Sciatic nerve (tissue), 2 donors: ENCODE measurements around the gene CHST10. TPM values are rescaled to one million over a fixed set of nuclear protein-coding genes. Genes with fewer than 3 reads are reported as not detected.
"Not testable (repeated sequence)": the region's sequence is repeated elsewhere in the genome, so short reads cannot be mapped to it uniquely, and the experiment has no call there.

Experiments used
- ATAC-seq: fragments of 200-7000 bp; cut with Tn5 transposase; one replicate; pipeline ENCODE4 v1.9.1; 2020; ENCODE audit warnings: mild to moderate bottlenecking, moderate library complexity
- DNase-seq: peaks from one replicate; pipeline ENCODE4 v3.0.0-alpha.2; 2020; ENCODE audit warnings: low spot score
- intact Hi-C: fragments of 100-400 bp; cut with DNase I; formaldehyde crosslinking; loops from one replicate; pipeline ENCODE4 v1.14.2; 2022
- total RNA-seq: library from RNA; stranded (reverse); fragmentation: NEBNext Ultra II Directional; extraction: Animal tissue kit (Norgen Biotek cat#: 25700); gene quantifications from one replicate; pipeline ENCODE4 v1.2.1, GENCODE V29; 2021
- donor health status: DM: no; HTN: no; CAD: no.
- donor health status: DM: no; HTN: no; CAD: no.

Gene CHST10
- total RNA-seq, 1 donor from 2014 or later = 12.5 TPM

- no peak for ATAC-seq
- intact Hi-C loops = no loop called here
- DNase-seq = no peak
Measured at GRCh38 chr2:100397976-100398375, 19.5 kb downstream of the CHST10 start.

DNA sequence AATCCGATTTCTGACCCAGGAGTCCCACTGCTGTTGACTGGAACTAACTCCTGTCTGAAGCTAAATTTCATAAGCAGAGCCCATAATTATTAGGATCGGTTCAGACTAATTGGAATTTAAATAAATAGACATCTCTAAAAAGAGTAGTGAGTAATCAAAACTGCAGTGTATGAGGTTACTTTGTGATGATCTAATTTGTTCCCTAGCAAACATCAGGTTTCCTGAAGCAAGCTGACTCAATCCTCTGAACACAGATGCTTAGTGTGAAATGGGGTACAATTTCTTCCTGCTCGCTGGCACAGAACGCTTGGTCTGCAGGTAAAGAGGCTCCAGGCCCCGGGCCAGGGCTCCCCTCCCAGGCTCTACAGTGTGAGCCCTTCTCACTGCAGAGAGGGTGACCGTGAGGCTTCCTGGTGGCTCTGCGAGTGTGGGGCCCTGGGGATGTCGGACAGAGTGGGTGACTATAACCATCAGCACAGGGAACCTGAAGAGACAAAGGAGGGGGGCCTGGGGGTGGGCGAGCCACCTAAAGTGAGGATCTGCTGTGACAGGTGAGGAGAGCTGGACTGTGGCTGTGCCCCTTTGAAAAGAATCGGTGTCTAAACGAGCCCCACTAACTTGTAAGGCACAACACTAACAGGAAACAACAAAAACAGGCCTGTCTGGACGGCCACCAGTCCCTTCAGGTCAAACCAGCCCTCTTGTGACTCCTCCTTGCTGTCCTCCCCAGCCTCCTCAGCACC is 20.2 kb downstream of the CHST10 start:
- intact Hi-C loops = no loop called here
- ATAC-seq = no peak

GRCh38 chr2:100396483-100396882 is 21.0 kb downstream of the CHST10 start:
- DNase-seq (no peak), ATAC-seq (no peak)
- intact Hi-C loops = no loop called here

More for the DNA sequence above, 20.2 kb downstream of the CHST10 start:
- no peak for DNase-seq

GRCh38 chr2:100395532-100396350 is 21.7 kb downstream of the CHST10 start:
- DNase-seq (no peak), ATAC-seq (no peak)
- intact Hi-C loops = no loop called here

DNA sequence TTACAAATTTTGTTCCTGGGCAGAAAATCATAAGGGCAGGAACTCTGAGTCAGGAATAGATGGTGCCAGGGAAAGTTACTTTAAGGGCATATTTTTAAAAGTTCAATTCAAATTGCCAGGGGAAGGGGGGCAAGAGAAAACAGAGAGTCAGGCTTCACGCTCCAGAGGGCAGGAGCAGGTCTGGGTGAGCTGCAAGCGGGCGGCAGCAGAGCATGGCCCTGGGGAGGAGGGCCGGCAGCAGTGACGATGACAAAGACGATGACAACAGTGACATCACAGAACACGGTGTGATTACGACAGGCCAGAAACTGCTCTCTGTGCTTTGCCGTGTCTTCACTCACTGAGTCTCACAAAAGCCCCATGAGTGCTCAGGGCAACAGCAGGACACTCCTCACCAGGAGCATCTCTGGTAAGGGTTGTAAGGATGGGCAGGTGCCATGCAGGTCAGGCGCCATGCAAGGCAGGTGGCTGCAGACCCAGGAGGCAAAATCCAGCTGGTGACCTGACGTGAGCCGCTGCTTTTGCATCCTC is 23.3 kb downstream of the CHST10 start:
- intact Hi-C loops = no loop called here
- no peak for ATAC-seq
- DNase-seq = no peak

DNA sequence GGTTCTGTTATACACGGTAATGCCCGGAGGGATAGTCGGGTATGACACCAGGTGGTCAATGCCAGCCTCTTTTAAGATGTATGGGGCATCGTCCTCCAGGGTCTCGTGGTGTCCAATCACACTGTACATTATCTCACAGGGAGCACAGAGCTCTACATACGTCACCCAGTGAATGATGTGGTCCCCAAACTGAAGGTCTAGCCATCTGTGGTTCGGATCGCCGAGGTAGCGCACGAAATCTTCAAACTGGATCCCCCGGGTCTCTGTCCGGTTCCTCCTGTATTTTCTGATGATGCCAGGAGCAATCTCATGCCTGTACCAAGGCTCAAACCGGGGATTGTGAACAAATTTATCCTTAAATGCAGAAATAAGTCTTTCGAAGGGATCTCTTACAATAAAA is 24.1 kb downstream of the CHST10 start:
- ATAC-seq (no peak), DNase-seq (no peak)
- intact Hi-C loops = no loop called here

GRCh38 chr2:100392715-100393114 is 24.8 kb downstream of the CHST10 start:
- intact Hi-C loops = no loop called here
- no peak for DNase-seq
- ATAC-seq = no peak

DNA sequence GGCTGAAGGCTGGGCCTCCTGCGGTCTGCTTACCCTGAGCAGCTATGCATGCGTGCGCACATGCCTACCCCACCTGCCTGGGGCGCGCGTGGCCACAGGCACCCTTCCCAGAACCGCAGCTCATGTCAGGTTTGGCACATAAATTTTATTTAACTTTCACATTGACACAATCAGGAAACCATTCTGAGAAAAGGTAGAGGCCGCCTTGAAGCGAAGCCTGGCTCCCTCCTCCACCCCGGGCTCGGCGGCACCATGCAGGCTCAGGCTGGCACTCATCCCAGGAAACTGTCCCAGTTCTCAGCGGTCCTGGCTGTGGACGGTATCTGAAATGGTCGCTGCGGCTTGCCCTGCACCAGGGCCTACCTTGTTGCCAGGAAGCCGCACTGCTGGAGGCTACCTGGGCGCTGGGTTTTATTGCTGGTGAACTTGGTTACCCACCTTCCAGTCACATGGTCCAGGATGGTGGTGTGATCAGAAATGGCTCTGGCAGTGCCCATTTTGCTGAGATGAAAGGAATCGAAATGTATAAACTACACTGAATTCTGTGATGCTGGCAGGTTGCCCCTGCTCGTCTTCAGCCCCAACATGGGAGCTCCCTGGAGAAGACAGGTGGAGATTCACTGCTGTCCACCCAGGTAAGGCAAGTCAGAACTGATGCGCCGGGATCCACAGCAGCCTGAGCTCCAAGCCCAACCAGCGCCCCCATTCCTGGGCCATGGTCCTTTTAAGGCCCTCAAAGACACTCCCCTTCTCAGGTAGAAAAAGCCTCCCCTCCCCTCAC is 25.5 kb downstream of the CHST10 start:
- no peak for ATAC-seq
- DNase-seq = no peak
- intact Hi-C loops = no loop called here

- no peak for ATAC-seq
- intact Hi-C loops = no loop called here
- no peak for DNase-seq
Measured at GRCh38 chr2:100390001-100390940, 27.2 kb downstream of the CHST10 start.

DNA sequence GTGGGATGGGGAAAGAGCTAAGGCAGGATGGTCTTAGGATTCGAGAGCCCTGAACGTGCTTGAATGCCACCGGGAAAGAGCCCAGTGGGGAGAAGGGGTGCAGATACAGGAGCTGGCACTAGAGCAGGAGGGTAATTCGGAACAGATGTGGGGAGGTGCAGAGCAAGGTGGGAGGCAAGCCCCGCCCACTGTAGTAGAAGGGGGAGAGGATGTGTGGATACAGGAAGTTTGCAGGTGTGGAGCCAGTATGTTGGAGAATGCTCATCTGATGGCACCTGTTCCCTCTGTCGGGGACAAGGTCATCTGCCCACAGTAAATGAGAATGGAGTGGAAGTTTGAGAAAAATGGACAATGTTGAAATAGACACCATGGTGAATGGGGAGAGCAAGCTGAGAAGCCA is 28.8 kb downstream of the CHST10 start:
- DNase-seq (no peak), ATAC-seq (no peak)
- intact Hi-C loops = loop anchor here (10.0 kb wide), 1 partner anchor 124 kb away; no protein-coding TSS in a partner anchor

- intact Hi-C loops = loop anchor here (10.0 kb wide), 1 partner anchor 119 kb away; no protein-coding TSS in a partner anchor
- no peak for DNase-seq
- ATAC-seq = no peak
Measured at GRCh38 chr2:100383954-100384353, 33.5 kb downstream of the CHST10 start.

- intact Hi-C loops = loop anchor here (10.0 kb wide), 1 partner anchor 119 kb away; no protein-coding TSS in a partner anchor
- DNase-seq (no peak), ATAC-seq (no peak)
Measured at GRCh38 chr2:100383306-100383705, 34.2 kb downstream of the CHST10 start.

- intact Hi-C loops = loop anchor here (10.0 kb wide), 1 partner anchor 116 kb away; no protein-coding TSS in a partner anchor
- DNase-seq (peak; percentile 90), ATAC-seq (peak; percentile 62)
Measured at GRCh38 chr2:100381240-100381639, 36.2 kb downstream of the CHST10 start.

GRCh38 chr2:100380681-100381080 is 36.8 kb downstream of the CHST10 start:
- ATAC-seq (no peak), DNase-seq (no peak)
- intact Hi-C loops = loop anchor here (10.0 kb wide), 1 partner anchor 116 kb away; no protein-coding TSS in a partner anchor

- DNase-seq (no peak), ATAC-seq (no peak)
- intact Hi-C loops = no loop called here
Measured at GRCh38 chr2:100376836-100377235, 40.6 kb downstream of the CHST10 start.

GRCh38 chr2:100367163-100367562 is 50.3 kb downstream of the CHST10 start:
- intact Hi-C loops = no loop called here
- ATAC-seq (no peak), DNase-seq (no peak)

- ATAC-seq = no peak
Measured at GRCh38 chr2:100365434-100365833, 52.0 kb downstream of the CHST10 start.

GRCh38 chr2:100362269-100362668 is 55.2 kb downstream of the CHST10 start:
- ATAC-seq, DNase-seq, intact Hi-C loops: not testable (repeated sequence)

More at GRCh38 chr2:100365434-100365833, 52.0 kb downstream of the CHST10 start:
- intact Hi-C loops = no loop called here
- no peak for DNase-seq
